GM18499 (cell line): ENCODE data around the gene DOK3.

ENCODE experiments used
- ATAC-seq: cut with Tn5 transposase; IDR thresholded peaks from one replicate; pipeline ENCODE4 v1.9.1; 2021; ENCODE audit warnings: moderate number of reproducible peaks; ENCODE audit not compliant: insufficient read depth, unreplicated experiment

Gene DOK3

DNA sequence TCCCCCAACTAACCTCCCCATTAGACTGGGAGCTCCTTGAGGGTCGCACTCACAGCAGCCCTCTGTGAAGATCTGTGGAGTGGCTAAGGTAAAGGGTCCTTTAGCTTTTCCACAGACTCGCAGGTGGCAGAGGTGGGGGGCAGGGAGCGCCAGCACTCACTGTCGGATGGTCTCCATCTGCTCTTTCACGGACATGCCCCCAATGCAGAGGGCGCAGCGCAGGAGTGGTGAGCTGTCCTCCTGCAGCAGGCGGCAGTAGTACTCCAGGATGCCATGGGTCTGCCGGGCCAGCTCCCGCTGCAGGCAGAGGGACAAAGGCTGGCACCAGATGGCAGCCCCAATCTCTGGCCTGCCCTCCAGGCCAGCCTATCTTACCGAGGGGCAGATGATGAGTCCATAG is 4.9 kb upstream of the DOK3 start:
- ATAC-seq = no peak

GRCh38 chr5:177513500-177513899 is 3.9 kb upstream of the DOK3 start:
- ATAC-seq = no peak

- no peak for ATAC-seq
Observed at GRCh38 chr5:177512736-177513380, 3.2 kb upstream of the DOK3 start.

GRCh38 chr5:177511796-177512675 is 2.4 kb upstream of the DOK3 start:
- no peak for ATAC-seq

DNA sequence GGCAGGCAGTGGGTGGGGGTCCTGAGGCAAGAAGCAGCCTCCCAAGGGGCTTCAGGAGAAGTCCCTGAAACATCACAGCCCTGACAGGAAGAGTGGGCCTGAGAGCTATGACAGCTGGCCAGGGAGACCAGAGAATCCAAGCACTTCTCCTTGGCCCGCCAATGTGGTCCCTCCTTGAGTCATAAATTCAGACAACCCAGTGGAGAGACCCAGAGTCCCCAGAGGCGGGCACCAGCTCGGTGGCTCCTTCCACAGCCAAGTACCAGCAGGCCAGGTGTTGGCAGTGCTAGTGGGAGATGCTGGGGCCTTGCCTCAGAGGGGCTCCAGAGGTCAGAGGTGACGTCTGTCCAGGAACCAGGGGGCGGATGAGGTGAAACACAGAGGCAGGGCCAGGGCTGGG is 1.6 kb upstream of the DOK3 start:
- no peak for ATAC-seq

DNA sequence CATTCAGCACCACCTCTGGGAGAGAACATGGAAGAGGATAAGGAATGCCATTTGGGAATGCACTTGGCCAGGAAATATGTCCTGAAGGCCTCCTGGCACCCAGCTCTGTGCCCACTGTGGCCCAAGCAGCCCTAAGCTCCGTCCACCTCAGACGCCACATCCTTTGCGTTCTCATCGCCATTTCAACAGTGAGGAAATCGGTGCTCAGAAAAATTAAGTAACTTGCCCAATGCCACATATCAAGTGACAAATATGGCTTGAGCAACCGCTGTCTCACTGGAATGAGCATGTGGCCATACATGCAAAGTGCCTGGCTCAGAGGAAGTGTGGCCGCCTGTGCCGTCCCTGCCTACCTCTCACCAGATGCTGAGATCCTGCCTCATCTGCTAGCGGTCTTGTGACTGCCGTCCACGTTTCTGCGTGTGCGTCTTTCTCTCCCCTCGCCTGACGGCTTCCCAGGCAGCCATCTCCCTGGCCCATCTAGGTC is 984 bp upstream of the DOK3 start:
- no peak for ATAC-seq

- no peak for ATAC-seq
Observed at GRCh38 chr5:177509991-177510566, 453 bp upstream of the DOK3 start.

- ATAC-seq = no peak
Observed at GRCh38 chr5:177508837-177509236, 789 bp downstream of the DOK3 start.

DNA sequence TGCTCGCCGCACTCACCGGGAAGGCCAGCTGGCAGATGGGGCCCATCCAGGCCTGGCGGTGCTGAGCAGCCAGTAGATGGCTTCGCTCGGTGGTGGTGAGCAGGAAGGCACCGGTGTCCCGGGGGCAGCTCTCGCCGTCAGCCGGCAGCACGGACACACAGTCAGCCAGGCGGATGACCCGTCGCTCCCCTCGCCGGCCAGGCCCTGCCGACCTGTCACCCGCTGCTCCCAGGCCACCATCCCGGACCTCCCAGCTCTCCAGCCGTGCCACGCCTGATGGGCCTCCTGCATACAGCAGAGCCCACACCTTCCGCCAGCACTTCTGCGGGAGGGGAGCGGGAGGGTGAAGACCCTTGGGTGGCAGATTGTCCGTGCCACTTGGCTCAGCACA is 1.4 kb downstream of the DOK3 start:
- no peak for ATAC-seq

- no peak for ATAC-seq
Observed at GRCh38 chr5:177507596-177508220, 1.9 kb downstream of the DOK3 start.

- no peak for ATAC-seq
Observed at GRCh38 chr5:177507165-177507564, 2.5 kb downstream of the DOK3 start.

DNA sequence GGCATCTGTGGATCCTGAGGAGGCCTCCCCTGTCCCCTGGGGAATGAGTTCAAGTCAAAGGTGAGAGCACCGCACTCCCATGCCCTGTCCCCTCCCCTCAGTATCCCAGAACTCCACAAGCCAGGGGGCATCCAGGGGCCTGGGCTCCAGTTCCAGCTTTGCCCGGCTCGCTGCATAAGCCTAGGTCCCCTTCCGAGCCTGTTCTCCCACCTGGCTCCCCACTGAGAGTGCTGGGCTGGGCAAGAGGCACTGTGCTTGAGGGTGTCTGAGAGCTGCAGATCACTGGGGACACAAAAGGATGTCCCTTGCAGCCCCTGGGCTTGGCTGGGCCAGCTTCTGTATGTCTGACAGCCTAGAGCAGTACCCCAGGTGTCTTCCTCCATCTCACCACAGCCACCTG is 4.6 kb downstream of the DOK3 start:
- no peak for ATAC-seq

DNA sequence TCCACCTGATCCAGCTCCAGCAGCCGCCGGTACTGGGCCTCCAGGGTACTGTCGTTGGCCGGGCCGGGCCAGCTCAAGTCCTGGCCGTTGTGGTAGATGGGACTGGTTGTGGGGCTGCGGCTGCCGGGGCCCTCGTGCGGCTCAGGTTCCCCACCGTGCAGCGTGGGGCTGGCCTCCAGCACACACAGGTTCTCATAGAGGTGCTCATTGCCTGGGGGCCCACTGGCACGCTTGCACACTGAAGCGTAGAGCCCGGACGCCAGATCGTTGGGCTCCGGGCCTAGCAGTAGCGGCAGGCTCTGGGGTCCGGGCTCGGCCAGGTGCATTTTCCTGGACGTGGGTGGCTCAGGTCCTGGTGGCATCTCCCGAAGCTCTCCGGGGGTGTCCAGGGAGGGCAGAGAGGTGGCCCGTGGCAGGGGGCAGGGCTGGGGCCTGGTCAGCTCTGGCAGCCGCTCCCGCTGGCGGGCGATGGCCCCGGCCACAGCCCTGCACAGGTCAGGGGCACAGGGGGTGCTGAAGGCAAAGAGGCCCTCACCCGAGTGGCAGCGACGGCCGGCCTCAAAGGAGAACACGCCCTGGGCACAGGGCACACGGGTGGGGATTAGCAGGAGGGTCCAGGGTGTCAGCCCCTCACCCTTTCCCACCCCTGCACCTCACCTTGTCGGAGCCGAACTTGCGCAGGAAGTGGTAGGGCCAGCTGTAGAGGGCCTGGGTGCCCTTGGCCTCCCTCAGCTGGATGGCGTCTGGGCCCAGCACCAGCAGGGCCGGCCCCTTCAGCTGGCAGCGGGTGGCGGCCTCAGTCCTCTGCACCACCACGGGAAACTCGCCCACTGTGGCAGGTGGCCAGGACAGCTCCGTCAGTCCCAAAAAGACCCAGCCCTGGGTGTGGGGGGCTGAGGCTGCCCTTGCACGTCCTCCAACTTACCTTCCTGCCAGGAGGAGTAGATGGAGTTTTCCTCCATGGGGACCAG is 5.3 kb downstream of the DOK3 start:
- ATAC-seq = no peak

DNA sequence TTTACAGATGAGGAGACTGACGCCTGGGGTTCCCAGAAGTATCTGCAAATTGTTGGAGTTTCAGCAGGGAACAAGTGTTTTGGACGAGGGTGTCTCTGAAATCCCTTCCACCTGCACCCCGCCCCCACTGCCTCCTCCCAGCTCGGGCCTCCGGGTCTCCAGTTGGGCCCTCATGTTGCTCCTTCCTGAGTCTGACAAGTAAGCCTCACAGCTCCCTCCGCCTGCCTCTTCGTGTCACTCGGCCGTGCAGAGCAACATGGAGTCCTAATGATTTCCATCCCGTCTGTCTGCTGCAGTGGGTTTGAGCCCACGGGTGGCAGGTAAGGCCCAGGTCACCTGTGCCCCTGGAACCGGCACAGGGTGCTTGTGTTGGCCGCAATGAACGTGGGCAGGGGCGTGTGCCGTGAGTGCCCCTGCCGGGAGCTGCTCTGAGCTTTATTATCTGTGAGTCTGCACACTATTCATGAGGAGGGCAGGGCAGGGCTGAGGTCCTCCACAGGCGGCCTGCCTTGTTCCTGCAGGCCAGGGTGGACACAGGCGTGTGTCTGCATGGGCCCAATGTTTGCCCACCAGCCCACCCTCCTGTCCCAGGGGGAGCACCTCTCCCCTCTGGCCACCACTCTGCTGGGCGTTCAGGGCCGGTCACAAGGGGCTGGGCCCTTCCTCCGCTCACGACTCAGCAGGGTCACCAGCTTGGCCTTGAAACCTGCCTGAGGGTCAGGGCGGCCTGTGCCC is 6.1 kb downstream of the DOK3 start:
- no peak for ATAC-seq

DNA sequence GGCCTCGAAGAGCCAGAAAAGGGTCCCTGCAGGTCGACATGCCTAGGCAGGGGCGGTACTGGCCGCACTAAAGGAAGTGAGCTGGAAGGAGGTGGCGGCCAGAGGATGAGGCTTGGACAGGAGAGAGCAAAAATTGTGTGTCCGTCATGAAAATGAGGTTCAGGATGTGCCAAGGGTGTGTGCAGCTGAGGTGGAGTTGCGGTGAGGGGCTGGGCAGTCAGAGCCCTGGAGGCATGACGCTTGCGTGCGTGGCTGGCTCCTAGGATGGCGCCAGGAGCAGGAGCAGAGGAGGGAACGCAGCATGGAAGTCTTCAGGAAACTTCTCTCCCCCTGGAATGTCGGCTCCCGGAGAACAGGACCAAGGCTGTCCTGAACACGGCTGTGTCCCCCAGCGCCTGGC is 6.7 kb downstream of the DOK3 start:
- ATAC-seq = no peak

DNA sequence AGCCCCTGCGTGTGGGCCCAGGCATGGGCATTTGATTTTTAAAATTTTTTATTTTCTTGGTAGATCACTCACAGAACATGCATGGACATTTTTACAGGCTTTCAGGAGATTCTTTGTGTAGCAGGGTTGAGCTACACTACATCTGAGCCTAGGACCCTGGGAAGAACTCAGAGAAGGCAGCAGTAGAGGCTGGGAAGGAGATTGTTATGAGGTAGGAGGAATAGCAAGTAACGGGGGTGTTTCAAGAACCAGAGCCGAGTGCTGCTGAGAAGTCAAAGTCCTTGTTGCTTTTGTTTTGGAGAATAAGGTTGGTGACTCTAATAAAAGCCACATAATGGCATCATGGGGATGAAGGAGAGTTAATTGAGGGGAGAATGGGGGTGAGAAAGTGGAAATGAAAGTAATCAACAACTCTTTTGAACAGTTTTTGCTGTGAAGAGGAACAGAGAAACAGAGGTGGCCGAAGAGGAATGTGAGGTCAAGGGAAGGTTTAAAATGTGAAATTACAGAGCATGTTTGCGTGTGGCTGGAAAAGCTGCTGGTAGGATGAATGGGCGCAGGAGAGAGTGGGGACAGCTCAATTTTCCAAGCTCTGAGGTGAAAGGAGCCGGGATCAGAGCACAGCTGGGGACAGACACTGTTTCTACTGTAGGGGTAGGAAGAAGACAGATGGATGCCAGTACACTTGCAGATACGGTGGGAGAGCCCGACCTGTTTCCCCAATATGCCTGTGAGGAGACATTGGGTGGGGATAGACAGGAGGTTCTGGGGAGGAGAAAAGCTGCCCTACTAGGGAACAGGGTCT is 7.5 kb downstream of the DOK3 start:
- no peak for ATAC-seq

DNA sequence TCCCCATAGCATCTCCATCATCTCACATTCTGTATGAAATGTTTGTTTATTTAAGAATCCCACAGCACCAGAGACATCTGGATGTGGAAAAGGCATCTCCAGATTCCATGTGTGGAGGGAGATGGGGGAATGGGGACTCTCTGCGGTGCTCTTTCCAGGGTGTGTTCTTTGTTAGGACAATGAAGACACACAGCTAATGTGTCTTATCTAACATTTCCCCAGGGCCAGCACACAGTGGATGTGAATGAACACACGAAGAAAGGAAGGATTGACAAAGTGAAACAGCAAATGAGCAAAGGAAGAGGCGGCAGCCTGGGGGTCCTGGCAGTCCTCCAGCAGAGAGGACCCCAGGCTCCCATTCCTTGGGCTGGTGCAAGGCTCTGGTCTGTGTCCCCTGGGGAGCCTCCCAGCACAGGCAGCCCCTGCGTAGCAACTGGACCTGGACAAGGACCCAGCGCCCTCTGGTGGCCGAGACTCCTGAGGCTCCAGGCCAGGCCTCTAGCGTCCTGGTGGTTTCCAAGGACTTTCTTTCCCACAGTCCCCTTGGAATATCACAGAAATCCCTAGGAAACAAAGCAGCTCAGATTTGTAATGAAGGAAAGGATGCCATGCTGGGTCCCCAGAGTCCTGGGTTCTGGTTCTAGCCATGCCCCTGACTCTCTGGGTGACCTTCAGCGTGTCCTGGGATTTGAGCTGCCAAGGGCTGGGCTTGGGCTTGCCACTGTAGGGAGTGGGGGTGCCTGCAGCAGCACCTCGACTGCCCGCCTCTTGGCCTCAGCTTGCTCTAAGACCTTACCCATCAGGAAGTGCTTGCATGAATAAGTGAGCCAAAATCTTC is 8.7 kb downstream of the DOK3 start:
- ATAC-seq = no peak

DNA sequence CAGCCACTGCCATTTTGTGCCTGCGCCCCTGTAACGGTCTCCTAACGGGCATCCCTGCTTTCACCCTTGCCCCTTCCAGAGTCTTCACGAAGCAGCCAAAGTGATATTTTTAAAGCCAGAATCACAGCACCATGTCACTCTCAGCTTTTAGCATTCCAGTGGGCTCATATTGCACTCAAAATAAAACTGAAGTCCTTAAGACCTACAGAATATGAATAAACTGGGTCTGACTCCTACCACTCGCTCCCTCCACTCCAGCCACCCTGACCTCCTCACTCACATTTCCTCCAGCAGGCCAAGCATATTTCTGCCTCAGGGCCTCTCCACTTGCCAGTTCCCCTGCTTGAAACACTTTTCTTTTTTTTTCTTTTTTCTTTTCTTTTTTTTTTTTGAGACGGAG is 9.8 kb downstream of the DOK3 start:
- no peak for ATAC-seq
